22Rv1 (cell line): Measurements from ENCODE around the gene BEND5.

ENCODE experiments used
- H3K27ac ChIP-seq: fragments of 450-650 bp; 2 replicates; pipeline ENCODE4 v1.5.1; 2017
- ZFX ChIP-seq: fragments of 450-650 bp; IDR thresholded peaks from 2 replicates; pipeline ENCODE4 v1.6.1; 2017; ENCODE audit warnings: antibody characterized with exemption, borderline replicate concordance
- TF ChIP-seq, protein P1 (sequence below): fragments of 450-650 bp; IDR thresholded peaks from 2 replicates; pipeline ENCODE4 v1.5.1; 2017; ENCODE audit warnings: mild to moderate bottlenecking

The BEND5 gene

DNA sequence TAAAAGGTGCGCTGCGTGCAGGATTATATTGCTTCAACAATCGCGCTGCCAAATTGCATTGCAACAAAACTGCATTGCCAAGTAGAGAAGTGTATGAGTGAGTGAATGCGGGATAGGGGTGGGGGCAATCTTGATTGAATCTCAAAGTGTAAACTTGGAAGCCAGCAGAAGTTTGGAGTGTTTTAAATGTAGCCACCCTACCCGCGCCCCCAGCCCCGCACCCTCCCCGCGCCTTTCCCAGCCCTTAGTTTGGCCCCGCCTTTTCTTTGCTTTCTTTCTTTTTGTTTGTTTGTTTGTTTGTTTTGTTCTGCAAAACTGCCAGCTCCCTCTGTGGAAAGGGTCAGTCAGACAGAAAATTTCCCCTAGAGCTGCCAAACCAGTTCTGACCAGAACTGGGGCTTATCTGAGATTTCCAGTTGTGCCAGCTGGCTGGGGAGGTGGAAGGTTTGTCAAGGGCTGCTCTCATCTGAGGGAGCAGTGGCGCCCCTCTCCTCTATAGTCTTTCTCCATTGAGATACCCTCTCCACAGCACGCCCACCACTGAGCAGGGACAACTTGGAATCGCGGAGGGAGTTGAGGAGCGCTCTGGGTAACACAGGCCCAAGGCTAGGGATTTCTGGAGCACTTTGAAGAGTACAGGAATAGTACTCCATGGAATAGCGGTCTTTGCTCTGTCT, 666 bp upstream of the BEND5 start:
- TF ChIP-seq, protein P1, sequence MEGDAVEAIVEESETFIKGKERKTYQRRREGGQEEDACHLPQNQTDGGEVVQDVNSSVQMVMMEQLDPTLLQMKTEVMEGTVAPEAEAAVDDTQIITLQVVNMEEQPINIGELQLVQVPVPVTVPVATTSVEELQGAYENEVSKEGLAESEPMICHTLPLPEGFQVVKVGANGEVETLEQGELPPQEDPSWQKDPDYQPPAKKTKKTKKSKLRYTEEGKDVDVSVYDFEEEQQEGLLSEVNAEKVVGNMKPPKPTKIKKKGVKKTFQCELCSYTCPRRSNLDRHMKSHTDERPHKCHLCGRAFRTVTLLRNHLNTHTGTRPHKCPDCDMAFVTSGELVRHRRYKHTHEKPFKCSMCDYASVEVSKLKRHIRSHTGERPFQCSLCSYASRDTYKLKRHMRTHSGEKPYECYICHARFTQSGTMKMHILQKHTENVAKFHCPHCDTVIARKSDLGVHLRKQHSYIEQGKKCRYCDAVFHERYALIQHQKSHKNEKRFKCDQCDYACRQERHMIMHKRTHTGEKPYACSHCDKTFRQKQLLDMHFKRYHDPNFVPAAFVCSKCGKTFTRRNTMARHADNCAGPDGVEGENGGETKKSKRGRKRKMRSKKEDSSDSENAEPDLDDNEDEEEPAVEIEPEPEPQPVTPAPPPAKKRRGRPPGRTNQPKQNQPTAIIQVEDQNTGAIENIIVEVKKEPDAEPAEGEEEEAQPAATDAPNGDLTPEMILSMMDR: no peak
- TF ChIP-seq ZFX: no peak
- H3K27ac ChIP-seq: no peak overlapping the region

DNA sequence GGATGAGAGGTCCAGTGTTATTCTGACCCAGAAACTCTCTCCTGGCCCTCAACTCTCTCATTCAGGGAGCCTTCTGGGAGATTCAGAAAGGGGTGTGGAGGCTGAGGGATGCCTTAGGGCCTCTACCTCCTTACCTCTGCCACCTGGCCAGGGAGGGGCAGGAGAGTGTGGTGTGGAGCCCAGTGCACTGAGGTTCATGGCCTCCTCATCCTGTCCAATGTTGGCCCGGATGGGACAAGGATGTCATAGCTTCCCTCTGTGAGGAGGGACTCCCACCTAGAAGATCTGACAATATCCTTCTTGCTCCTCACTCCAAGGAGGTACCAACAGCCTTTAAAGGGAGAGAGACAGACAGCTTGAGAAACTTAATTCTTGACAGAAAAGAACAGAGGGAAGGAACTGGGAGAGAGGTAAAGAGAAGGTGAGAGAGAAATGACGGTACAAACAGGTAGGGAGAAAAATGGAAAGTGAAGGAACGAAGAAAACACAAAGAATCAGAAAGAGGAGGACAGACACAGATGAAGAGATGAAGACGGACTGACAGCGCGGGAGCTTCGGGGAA, 779 bp downstream of the BEND5 start:
- TF ChIP-seq ZFX: no peak
- TF ChIP-seq, protein P1: no peak
- no peak overlapping the region for H3K27ac ChIP-seq

DNA sequence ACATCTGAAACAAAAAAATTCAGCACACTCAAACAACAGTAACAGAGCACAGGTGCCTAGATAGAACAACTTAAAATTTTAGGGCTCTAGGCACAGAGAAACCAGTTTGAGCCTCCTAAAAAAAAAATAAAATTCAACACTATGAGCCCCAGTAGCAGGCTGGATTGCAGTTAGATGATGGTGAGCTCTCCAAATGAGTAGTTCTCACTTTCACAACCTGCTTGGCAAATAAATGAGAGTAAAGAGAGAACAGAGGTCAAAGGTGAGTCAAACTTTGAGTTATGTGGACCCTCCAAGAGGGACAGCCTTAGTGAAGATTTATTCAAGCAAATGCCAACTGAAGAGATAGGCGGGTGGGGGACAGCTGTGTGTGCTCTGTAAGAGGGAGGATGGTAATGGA, 3.6 kb downstream of the BEND5 start:
- TF ChIP-seq, protein P1: no peak
- no peak for TF ChIP-seq ZFX
- no peak overlapping the region for H3K27ac ChIP-seq

DNA sequence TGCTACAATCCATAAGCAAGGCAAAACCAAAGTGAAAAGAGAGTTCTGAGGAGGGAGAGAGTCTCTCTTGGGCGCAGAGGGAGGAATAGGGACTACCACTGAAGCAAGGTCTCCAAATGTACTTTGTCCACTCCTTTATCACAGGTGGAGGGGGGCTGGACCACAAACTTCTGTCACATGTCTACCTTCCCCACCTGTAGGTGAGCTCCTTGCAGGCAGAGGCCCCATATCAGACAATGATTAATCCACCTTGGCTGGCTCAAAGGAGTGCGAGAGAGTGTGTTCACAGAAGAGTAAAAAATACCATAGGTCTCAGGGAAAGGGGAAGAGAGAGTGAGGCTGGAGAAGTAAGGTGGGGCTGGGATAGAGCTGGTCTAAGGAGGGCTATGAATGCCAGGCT, 4.5 kb downstream of the BEND5 start:
- no peak for TF ChIP-seq ZFX
- TF ChIP-seq, protein P1: no peak
- no peak overlapping the region for H3K27ac ChIP-seq

DNA sequence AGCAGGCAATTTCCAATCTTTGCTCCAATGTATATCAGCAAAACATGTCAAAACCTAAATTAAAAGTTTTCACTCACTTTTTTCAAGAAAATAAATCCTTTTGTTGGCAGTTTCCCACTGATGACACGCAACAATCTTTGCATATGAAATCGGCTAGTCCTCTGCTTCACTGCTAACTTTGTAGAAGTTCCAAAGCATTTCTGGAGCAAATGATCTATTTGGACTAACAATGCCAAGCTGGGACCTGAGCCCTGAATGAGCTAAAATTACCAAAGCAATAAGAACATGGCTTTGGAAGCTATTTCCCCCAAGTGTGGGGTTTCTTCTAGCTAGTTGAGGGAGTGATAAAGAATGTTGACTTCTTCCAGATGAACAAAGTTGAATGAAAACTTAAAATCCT, 5.1 kb downstream of the BEND5 start:
- H3K27ac ChIP-seq: no peak overlapping the region
- TF ChIP-seq, protein P1: no peak
- no peak for TF ChIP-seq ZFX

DNA sequence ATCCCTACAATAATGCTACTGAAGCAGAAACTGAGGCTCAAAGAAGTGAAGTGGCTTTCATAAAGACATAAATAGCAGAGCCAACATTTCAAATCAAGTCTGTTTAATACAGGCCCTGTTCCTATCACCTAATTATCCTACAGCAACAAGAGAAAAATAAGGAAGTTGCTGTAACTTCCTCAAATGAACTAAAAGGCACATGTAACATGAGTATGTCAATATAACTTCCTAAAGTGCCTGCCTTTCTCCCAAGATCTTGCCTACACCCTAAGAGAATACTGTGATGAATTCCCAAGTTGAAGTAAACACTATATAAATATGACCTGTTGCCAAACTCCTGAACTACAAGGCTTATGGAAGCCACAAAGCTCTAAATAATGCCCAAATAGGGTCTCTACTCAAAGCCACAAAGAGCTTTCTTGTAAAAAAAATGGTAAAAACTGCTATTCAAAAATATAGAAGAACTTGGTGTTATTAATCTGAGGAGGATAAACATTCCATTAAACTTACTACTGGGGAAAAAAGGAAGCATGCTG, 8.6 kb downstream of the BEND5 start:
- no peak overlapping the region for H3K27ac ChIP-seq
- TF ChIP-seq, protein P1: no peak
- TF ChIP-seq ZFX: no peak

DNA sequence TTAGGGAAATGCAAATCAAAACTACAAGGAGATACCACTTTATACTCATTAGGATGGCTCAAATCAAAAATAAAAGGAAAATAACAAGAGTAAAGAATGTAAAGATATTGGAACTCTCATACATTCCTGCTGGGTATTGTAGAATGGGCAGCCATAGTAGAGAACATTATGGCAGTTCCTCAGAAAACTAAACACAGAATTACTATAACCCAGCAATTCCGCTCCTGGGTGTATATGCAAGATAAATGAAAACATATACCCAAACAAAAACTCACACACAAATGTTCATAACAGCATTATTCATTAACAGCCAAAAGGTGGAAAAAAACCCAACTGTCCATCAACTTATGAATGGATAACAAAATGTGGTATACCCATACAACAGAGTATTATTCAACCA, 11.4 kb downstream of the BEND5 start:
- H3K27ac ChIP-seq: no peak overlapping the region
- TF ChIP-seq ZFX: no peak
- TF ChIP-seq, protein P1: no peak
